ENCODE data around the gene VPS26B.

DNA sequence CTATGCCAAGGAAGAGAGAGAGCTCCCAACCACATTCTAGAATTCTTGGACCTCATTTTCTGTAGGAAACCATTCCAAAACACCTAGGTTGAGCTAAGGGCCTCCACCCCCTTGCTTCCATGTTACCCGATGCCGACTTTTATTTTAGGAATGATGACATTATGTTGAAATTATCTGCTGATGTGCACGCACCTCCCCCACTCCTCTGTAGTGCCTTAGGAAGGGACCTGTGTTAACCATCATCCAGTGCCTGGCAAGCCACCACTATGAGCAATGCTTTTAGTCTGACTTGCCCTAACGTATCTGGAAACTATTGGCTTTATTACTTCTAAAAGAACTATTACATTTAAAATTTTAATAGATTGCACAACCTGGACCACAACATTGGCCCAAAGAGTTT lies 42.8 kb upstream of the VPS26B start:
- TF ChIP-seq POLR2A (IDR thresholded peaks at IDR 0.05): no peak
- TF ChIP-seq, protein P1, sequence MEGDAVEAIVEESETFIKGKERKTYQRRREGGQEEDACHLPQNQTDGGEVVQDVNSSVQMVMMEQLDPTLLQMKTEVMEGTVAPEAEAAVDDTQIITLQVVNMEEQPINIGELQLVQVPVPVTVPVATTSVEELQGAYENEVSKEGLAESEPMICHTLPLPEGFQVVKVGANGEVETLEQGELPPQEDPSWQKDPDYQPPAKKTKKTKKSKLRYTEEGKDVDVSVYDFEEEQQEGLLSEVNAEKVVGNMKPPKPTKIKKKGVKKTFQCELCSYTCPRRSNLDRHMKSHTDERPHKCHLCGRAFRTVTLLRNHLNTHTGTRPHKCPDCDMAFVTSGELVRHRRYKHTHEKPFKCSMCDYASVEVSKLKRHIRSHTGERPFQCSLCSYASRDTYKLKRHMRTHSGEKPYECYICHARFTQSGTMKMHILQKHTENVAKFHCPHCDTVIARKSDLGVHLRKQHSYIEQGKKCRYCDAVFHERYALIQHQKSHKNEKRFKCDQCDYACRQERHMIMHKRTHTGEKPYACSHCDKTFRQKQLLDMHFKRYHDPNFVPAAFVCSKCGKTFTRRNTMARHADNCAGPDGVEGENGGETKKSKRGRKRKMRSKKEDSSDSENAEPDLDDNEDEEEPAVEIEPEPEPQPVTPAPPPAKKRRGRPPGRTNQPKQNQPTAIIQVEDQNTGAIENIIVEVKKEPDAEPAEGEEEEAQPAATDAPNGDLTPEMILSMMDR (IDR thresholded peaks at IDR 0.05): no peak
